Non-pigmented ciliary epithelial cell (primary cell): Measurements from ENCODE around the gene ADSL.
A peak's percentile ranks its signal among the peaks of the same experiment; 100 is the strongest.

Experiments
- DNase-seq: peaks from one replicate; pipeline ENCODE4 v3.0.0-alpha.2; 2010; ENCODE audit warnings: low read depth

Gene ADSL

GRCh38 chr22:40328546-40329456, 17.5 kb upstream of the ADSL start:
- no peak for DNase-seq

GRCh38 chr22:40329466-40329865, 16.8 kb upstream of the ADSL start:
- no peak for DNase-seq

GRCh38 chr22:40330086-40330485, 16.2 kb upstream of the ADSL start:
- DNase-seq, result no peak

GRCh38 chr22:40330615-40331014, 15.7 kb upstream of the ADSL start:
- no peak for DNase-seq

- no peak for DNase-seq
Measured at GRCh38 chr22:40331706-40332105, 14.6 kb upstream of the ADSL start.

- DNase-seq, result peak; percentile 40
Measured at GRCh38 chr22:40332319-40332781, 13.9 kb upstream of the ADSL start.

GRCh38 chr22:40334060-40334459, 12.2 kb upstream of the ADSL start:
- DNase-seq, result no peak

GRCh38 chr22:40334899-40335298, 11.4 kb upstream of the ADSL start:
- DNase-seq, result no peak

GRCh38 chr22:40335358-40335757, 10.9 kb upstream of the ADSL start:
- no peak for DNase-seq

GRCh38 chr22:40340044-40340443, 6.3 kb upstream of the ADSL start:
- no peak for DNase-seq

- no peak for DNase-seq
Measured at GRCh38 chr22:40341604-40342003, 4.7 kb upstream of the ADSL start.

GRCh38 chr22:40342521-40342920, 3.8 kb upstream of the ADSL start:
- no peak for DNase-seq

GRCh38 chr22:40345271-40345670, 1.0 kb upstream of the ADSL start:
- DNase-seq, result no peak

- DNase-seq, result no peak
Measured at GRCh38 chr22:40345815-40346184, 500 bp upstream of the ADSL start.

- no peak for DNase-seq
Measured at GRCh38 chr22:40347300-40347699, 1.0 kb downstream of the ADSL start.

GRCh38 chr22:40348025-40348658, 1.8 kb downstream of the ADSL start:
- no peak for DNase-seq

- DNase-seq, result no peak
Measured at GRCh38 chr22:40352763-40353162, 6.5 kb downstream of the ADSL start.

GRCh38 chr22:40361100-40361499, 14.8 kb downstream of the ADSL start:
- no peak for DNase-seq

GRCh38 chr22:40363059-40363458, 16.8 kb downstream of the ADSL start:
- peak; percentile 44 for DNase-seq

GRCh38 chr22:40364431-40364830, 18.1 kb downstream of the ADSL start:
- no peak for DNase-seq

GRCh38 chr22:40366068-40366467, 19.8 kb downstream of the ADSL start:
- DNase-seq, result no peak

GRCh38 chr22:40367342-40367741, 21.0 kb downstream of the ADSL start:
- no peak for DNase-seq

GRCh38 chr22:40368016-40368415, 21.7 kb downstream of the ADSL start:
- no peak for DNase-seq

- no peak for DNase-seq
Measured at GRCh38 chr22:40368836-40369235, 22.5 kb downstream of the ADSL start.
